ENCODE measurements around the gene PIGU. TPM values are rescaled to one million over a fixed set of nuclear protein-coding genes. Genes with fewer than 3 reads are reported as not detected.

PIGU gene
- total RNA-seq, 1 donor from 2014 or later: 46.2 TPM

DNA sequence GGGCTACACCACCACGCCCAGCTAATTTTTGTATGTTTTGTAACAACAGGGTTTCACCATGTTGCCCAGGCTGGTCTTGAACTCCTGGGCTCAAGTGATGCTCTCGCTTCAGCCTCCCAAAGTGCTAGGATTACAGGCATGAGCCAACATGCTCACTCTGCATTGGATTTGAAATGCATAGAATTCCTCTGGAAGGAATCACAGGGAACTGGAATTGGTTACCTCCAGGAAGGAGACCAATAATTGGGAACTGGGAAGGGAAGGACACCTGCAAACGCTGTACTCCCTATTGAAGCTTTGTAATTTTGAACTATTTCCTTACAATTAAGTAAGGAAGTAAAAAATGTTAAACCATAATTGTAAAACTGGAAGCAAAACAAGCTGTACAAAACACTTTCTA lies 14.9 kb upstream of the PIGU start:
- H3K4me1 Mint-ChIP-seq (ENCODE audit: unreplicated experiment): no peaks in the 10 kb centered on the region
- H3K36me3 Mint-ChIP-seq: peaks cover 3% of the 10 kb centered on the region
- no peaks in the 10 kb centered on the region for H3K9me3 Mint-ChIP-seq
- no peak for DNase-seq (ENCODE audit: extremely low spot score, unreplicated experiment)
- peaks cover 14% of the 10 kb centered on the region for H3K27me3 Mint-ChIP-seq
- H3K4me3 Mint-ChIP-seq: no peak overlapping the region
- TF ChIP-seq, protein P1, sequence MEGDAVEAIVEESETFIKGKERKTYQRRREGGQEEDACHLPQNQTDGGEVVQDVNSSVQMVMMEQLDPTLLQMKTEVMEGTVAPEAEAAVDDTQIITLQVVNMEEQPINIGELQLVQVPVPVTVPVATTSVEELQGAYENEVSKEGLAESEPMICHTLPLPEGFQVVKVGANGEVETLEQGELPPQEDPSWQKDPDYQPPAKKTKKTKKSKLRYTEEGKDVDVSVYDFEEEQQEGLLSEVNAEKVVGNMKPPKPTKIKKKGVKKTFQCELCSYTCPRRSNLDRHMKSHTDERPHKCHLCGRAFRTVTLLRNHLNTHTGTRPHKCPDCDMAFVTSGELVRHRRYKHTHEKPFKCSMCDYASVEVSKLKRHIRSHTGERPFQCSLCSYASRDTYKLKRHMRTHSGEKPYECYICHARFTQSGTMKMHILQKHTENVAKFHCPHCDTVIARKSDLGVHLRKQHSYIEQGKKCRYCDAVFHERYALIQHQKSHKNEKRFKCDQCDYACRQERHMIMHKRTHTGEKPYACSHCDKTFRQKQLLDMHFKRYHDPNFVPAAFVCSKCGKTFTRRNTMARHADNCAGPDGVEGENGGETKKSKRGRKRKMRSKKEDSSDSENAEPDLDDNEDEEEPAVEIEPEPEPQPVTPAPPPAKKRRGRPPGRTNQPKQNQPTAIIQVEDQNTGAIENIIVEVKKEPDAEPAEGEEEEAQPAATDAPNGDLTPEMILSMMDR (conservative IDR thresholded peaks at IDR 0.05): no peak
- no peak overlapping the region for H3K27ac Mint-ChIP-seq

GRCh38 chr20:34689486-34689885 lies 12.6 kb upstream of the PIGU start:
- Mint-ChIP-seq H3K27me3 (peaks cover 8% of the 10 kb centered on the region), H3K4me3 (no peak overlapping the region), H3K9me3 (no peaks in the 10 kb centered on the region), H3K4me1 (ENCODE audit: unreplicated experiment) (no peaks in the 10 kb centered on the region), H3K36me3 (no peaks in the 10 kb centered on the region), H3K27ac (no peak overlapping the region)
- TF ChIP-seq, protein P1 (conservative IDR thresholded peaks at IDR 0.05): no peak
- DNase-seq (ENCODE audit: extremely low spot score, unreplicated experiment): no peak

DNA sequence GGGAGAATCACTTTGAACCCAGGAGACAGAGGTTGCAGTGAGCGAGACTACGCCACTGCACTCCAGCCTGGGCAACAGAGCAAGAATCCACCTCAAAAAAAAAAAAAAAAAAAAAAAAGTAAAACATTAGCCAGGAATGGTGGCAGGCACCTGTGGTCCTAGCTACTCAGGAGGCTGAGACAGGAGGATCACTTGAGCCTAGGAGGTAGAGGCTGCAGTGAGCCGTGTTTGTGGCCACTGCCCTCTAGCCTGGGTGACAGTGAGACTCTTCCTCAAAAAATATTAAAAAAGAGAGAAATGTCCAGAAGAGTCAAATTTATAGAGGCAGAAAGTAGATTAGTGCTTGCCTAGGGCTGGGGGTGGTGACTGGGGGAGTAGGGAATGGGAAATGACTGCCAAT lies 6.8 kb upstream of the PIGU start:
- H3K9me3 Mint-ChIP-seq: no peaks in the 10 kb centered on the region
- no peak overlapping the region for H3K27ac Mint-ChIP-seq
- H3K36me3 Mint-ChIP-seq: no peaks in the 10 kb centered on the region

DNA sequence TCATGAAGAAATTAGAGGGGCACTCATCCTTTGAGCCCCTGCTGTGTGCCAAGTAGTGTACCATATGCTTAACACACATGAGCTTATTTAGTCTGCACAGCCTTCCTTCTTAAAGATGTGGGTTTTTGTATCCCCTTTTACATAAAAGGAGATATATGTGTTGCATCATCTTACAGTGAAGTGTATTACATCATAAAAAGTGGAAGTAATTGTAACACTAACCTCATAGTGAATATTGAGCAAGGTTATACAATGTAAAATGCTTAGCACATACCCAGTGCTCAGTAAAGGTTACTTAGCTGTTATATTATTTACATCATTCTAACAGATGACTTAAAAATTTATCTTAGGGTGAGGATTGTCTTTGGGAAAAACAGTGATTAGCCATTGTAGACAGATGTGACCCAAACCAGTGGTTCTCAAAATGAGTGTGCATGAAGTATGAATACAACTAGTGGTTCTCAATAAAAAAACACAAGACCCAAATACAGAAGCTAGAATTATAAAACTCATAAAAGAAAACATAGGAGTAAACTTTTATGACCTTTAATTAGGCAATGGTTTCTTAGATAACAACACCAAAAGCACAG lies 3.8 kb upstream of the PIGU start:
- no peaks in the 10 kb centered on the region for H3K27me3 Mint-ChIP-seq
- no peaks in the 10 kb centered on the region for H3K36me3 Mint-ChIP-seq
- peak overlapping the region; percentile 35 for H3K27ac Mint-ChIP-seq
- H3K4me3 Mint-ChIP-seq: peak overlapping the region; percentile 74
- H3K4me1 Mint-ChIP-seq (ENCODE audit: unreplicated experiment): peaks cover 10% of the 10 kb centered on the region
- TF ChIP-seq, protein P1 (conservative IDR thresholded peaks at IDR 0.05): no peak
- DNase-seq (ENCODE audit: extremely low spot score, unreplicated experiment): no peak
- no peaks in the 10 kb centered on the region for H3K9me3 Mint-ChIP-seq

More for the DNA sequence above, 6.8 kb upstream of the PIGU start:
- no peak for DNase-seq (ENCODE audit: extremely low spot score, unreplicated experiment)
- Mint-ChIP-seq H3K4me3 (no peak overlapping the region), H3K27me3 (no peaks in the 10 kb centered on the region), H3K4me1 (ENCODE audit: unreplicated experiment) (no peaks in the 10 kb centered on the region)
- TF ChIP-seq, protein P1 (conservative IDR thresholded peaks at IDR 0.05): no peak

GRCh38 chr20:34675993-34676641 lies 775 bp downstream of the PIGU start:
- H3K4me1 Mint-ChIP-seq (ENCODE audit: unreplicated experiment): peaks cover 20% of the 10 kb centered on the region
- H3K27me3 Mint-ChIP-seq: no peaks in the 10 kb centered on the region
- H3K4me3 Mint-ChIP-seq: peak overlapping the region; percentile 98
- H3K36me3 Mint-ChIP-seq: peaks cover 9% of the 10 kb centered on the region
- no peak for DNase-seq (ENCODE audit: extremely low spot score, unreplicated experiment)
- TF ChIP-seq, protein P1 (conservative IDR thresholded peaks at IDR 0.05): no peak
- peak overlapping the region; percentile 96 for H3K27ac Mint-ChIP-seq
- H3K9me3 Mint-ChIP-seq: no peaks in the 10 kb centered on the region
